ENCODE measurements around the gene NIPAL4. TPM values are rescaled to one million over a fixed set of nuclear protein-coding genes. Genes with fewer than 3 reads are reported as not detected.

NIPAL4 gene
- total RNA-seq, 1 experiment from 2014 or later = not detected

GRCh38 chr5:157477814-157478494 is 17.9 kb downstream of the NIPAL4 start:
- Histone ChIP-seq H3K79me2 (ENCODE audit: insufficient read depth, low read length) (no peaks in the 10 kb centered on the region), H3K9me3 (ENCODE audit: control insufficient read depth, low read depth, low read length) (no peaks in the 10 kb centered on the region), H3T11ph (ENCODE audit: low read length) (no peak overlapping the region), H3K4ac (ENCODE audit: low read depth, low read length) (no peak overlapping the region), H4K5ac (ENCODE audit: insufficient read length, low read depth, low read length) (no peak overlapping the region), H4K20me1 (ENCODE audit: control insufficient read depth, insufficient read depth, insufficient read length) (no peaks in the 10 kb centered on the region), H3K18ac (ENCODE audit: insufficient read length, low read depth, low read length) (no peak overlapping the region), H2BK5ac (ENCODE audit: insufficient read length, low read length) (no peak overlapping the region), H2BK120ac (ENCODE audit: low read depth, low read length, poor library complexity, severe bottlenecking) (no peak overlapping the region), H3K27ac (ENCODE audit: insufficient read length, low read depth, low read length) (no peak overlapping the region), H3K9ac (ENCODE audit: extremely low read depth, insufficient read length, low read length) (no peak overlapping the region), H2AFZ (ENCODE audit: low read length) (no peak overlapping the region), H4K8ac (replicated peaks; ENCODE audit: insufficient read length, low read depth, low read length) (no peak overlapping the region), H3K23ac (ENCODE audit: insufficient read length, low read depth, low read length) (no peak overlapping the region), H2BK12ac (ENCODE audit: insufficient read length, low read depth, low read length) (no peak overlapping the region), H3K56ac (ENCODE audit: insufficient read length, low read depth, low read length) (no peak overlapping the region), H3K23me2 (ENCODE audit: insufficient read length, low read depth, low read length, poor library complexity, severe bottlenecking) (no peaks in the 10 kb centered on the region), H2BK20ac (ENCODE audit: low read depth, low read length, poor library complexity, severe bottlenecking) (no peak overlapping the region), H3K4me1 (ENCODE audit: insufficient read depth, low read length) (peaks cover 5% of the 10 kb centered on the region; the same call in 1 of the 2 replicates), H2AK5ac (ENCODE audit: insufficient read length, low read length) (no peak overlapping the region), H3K14ac (ENCODE audit: insufficient read depth, low read length) (no peak overlapping the region), H2BK15ac (ENCODE audit: low read depth, low read length) (no peak overlapping the region), H3K79me1 (ENCODE audit: insufficient read depth, low read depth, low read length, poor library complexity, severe bottlenecking) (no peaks in the 10 kb centered on the region), H4K91ac (ENCODE audit: insufficient read length, low read depth, low read length) (no peak overlapping the region), H3K4me2 (ENCODE audit: insufficient read depth, insufficient read length, low read length) (no peak overlapping the region), H3K27me3 (ENCODE audit: insufficient read depth, low read length) (no peaks in the 10 kb centered on the region)
- H3K27ac Mint-ChIP-seq = 0 out of 7 replicates have a peak overlapping the region, but pooled peaks of 1 of the 3 experiments have one; percentile 40
- no peak for DNase-seq
- no peaks in the 10 kb centered on the region for H3K27me3 Mint-ChIP-seq (ENCODE audit: low read depth)
- H3K4me1 Mint-ChIP-seq = peaks cover 20% of the 10 kb centered on the region in 2 experiments
- no peaks in the 10 kb centered on the region for H3K9me3 Mint-ChIP-seq
- no peak for TF ChIP-seq CTCF (conservative IDR thresholded peaks at IDR 0.05)
- no peak overlapping the region for H3K4me3 Mint-ChIP-seq
- WGBS (ENCODE audit: extremely low coverage, insufficient read length, low lambda C conversion rate) = no CpG with 5 or more reads among the region's 5 CpGs
- H3K36me3 Mint-ChIP-seq (ENCODE audit: insufficient read depth in 1 of 3, low read depth in 3 of 3) = peaks cover 4 to 11% (median 5%) of the 10 kb centered on the region in 3 experiments; a peak in 6 of 7 replicates
